ENCODE results near the gene SALL1. TPM values are rescaled to one million over a fixed set of nuclear protein-coding genes. Genes with fewer than 3 reads are reported as not detected.

Gene SALL1
- polyA plus RNA-seq, 1 experiment, result 9.9 TPM

GRCh38 chr16:51110700-51111157 lies 40.3 kb downstream of the SALL1 start:
- CTCF ChIA-PET, result no interaction called here
- H3K27me3 ChIP-seq (ENCODE audit: control insufficient read depth, insufficient read depth, low read length), result peaks cover 42% of the 10 kb centered on the region
- POLR2A ChIA-PET, result no interaction called here
- no peak for DNase-seq (ENCODE audit: low read depth, low spot score)
- no peak overlapping the region for H3K27ac ChIP-seq (ENCODE audit: low read depth, low read length)
- no peaks in the 10 kb centered on the region; the same call in 1 of the 2 replicates for H3K9me3 ChIP-seq (ENCODE audit: control insufficient read depth, insufficient read depth, low read length)
- TF ChIP-seq CTCF (IDR thresholded peaks at IDR 0.05; ENCODE audit: low read depth, low read length), result no peak
- no peak overlapping the region for H3K4me3 ChIP-seq (ENCODE audit: low read depth, low read length)

DNA sequence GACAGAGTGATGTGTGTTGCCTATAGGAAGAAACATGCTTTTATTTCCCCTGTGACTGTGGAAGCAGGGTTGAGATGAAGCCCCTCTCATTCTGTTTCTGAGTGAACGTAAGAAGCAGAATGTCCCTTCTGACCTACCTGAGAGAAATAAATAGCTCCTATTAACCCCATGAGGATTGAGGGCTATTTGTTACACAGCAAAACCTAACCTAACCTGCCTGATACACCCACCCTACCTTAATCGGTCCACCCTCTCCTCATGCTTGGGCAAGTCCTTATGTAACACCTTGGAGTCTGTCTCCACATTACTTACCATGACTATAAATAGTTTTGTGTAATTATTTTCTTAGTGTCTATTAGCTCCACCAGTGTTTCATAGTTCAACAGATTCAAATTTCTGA lies 41.9 kb downstream of the SALL1 start:
- H3K9me3 ChIP-seq (ENCODE audit: control insufficient read depth, insufficient read depth, low read length), result no peaks in the 10 kb centered on the region; the same call in 1 of the 2 replicates
- CTCF ChIA-PET, result interaction anchor here (0.8 kb wide), 1 partner anchor 873 kb away, joined by 3 read pairs; no protein-coding TSS in a partner anchor
- TF ChIP-seq CTCF (IDR thresholded peaks at IDR 0.05; ENCODE audit: low read depth, low read length), result no peak
- no peak overlapping the region for H3K4me3 ChIP-seq (ENCODE audit: low read depth, low read length)
- DNase-seq (ENCODE audit: low read depth, low spot score), result no peak
- H3K27me3 ChIP-seq (ENCODE audit: control insufficient read depth, insufficient read depth, low read length), result peaks cover 27% of the 10 kb centered on the region
- POLR2A ChIA-PET, result no interaction called here
- no peak overlapping the region for H3K27ac ChIP-seq (ENCODE audit: low read depth, low read length)

GRCh38 chr16:51107742-51108141 lies 43.3 kb downstream of the SALL1 start:
- CTCF ChIA-PET, result no interaction called here
- no peak for TF ChIP-seq CTCF (IDR thresholded peaks at IDR 0.05; ENCODE audit: low read depth, low read length)
- POLR2A ChIA-PET, result no interaction called here
- Histone ChIP-seq H3K27ac (ENCODE audit: low read depth, low read length) (no peak overlapping the region), H3K9me3 (ENCODE audit: control insufficient read depth, insufficient read depth, low read length) (no peaks in the 10 kb centered on the region), H3K27me3 (ENCODE audit: control insufficient read depth, insufficient read depth, low read length) (peaks cover 13% of the 10 kb centered on the region), H3K4me3 (ENCODE audit: low read depth, low read length) (no peak overlapping the region)
- DNase-seq (ENCODE audit: low read depth, low spot score), result no peak

- CTCF ChIA-PET, result no interaction called here
- no peaks in the 10 kb centered on the region for H3K9me3 ChIP-seq (ENCODE audit: control insufficient read depth, insufficient read depth, low read length)
- POLR2A ChIA-PET, result no interaction called here
- no peak for DNase-seq (ENCODE audit: low read depth, low spot score)
- H3K4me3 ChIP-seq (ENCODE audit: low read depth, low read length), result no peak overlapping the region
- no peak overlapping the region for H3K27ac ChIP-seq (ENCODE audit: low read depth, low read length)
- no peak for TF ChIP-seq CTCF (IDR thresholded peaks at IDR 0.05; ENCODE audit: low read depth, low read length)
- H3K27me3 ChIP-seq (ENCODE audit: control insufficient read depth, insufficient read depth, low read length), result peaks cover 8% of the 10 kb centered on the region
Observed at GRCh38 chr16:51106535-51106934, 44.5 kb downstream of the SALL1 start.

DNA sequence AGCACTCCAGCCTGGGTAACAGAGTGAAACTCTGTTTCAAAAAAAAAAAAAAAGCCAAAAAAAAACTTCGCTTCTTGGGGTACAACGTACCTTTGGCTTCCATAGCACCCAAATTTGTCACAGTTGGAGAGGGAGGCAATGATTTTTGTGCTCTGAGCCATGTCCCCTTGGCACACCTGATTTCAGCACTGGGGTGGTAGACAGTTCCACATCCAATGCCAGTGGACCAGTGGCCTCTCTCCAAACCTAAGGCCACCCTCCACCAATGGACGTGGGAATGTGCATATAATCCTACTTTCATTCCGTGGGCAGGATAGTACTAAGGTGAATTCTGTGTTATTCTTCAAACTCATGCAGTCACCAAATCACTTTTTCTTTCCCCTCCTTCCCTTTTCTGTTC lies 47.5 kb downstream of the SALL1 start:
- H3K27ac ChIP-seq (ENCODE audit: low read depth, low read length), result no peak overlapping the region
- H3K4me3 ChIP-seq (ENCODE audit: low read depth, low read length), result no peak overlapping the region
- H3K27me3 ChIP-seq (ENCODE audit: control insufficient read depth, insufficient read depth, low read length), result peaks cover 2% of the 10 kb centered on the region
- ChIA-PET CTCF (no interaction called here), POLR2A (no interaction called here)
- no peak for DNase-seq (ENCODE audit: low read depth, low spot score)
- no peak for TF ChIP-seq CTCF (IDR thresholded peaks at IDR 0.05; ENCODE audit: low read depth, low read length)
- no peaks in the 10 kb centered on the region for H3K9me3 ChIP-seq (ENCODE audit: control insufficient read depth, insufficient read depth, low read length)
